GM12878 (cell line): ENCODE data around the gene METTL9. TPM values are rescaled to one million over a fixed set of nuclear protein-coding genes. Genes with fewer than 3 reads are reported as not detected.

Source experiments
- ATAC-seq: fragments of 200-7000 bp; cut with Tn5 transposase; 3 replicates; pipeline ENCODE4 v1.9.1; 2020; ENCODE audit warnings: mild to moderate bottlenecking, moderate library complexity
- BruUV-seq: library from RNA; stranded (reverse); fragments of 400-500 nt; replicated peaks from 2 replicates; lab custom pipeline; 2021; lab: Mats Ljungman, UMichigan
- CTCF ChIA-PET: fragments of 300-600 bp; sonication (Branson Sonifier 250); formaldehyde crosslinking; extraction: SDS; loops from one replicate; lab custom pipeline; 2021; ENCODE audit warnings: inconsistent platforms; lab: Yijun Ruan, JAX
- POLR2A ChIA-PET: fragments of 350-600 bp; formaldehyde crosslinking; extraction: SDS; loops from one replicate; lab custom pipeline; 2021; ENCODE audit warnings: inconsistent platforms; lab: Charles Lee
- RAD21 ChIA-PET: fragments of 300-600 bp; sonication (Branson Sonifier 250); formaldehyde crosslinking; loops from one replicate; lab custom pipeline; 2023; ENCODE audit warnings: antibody characterized with exemption; ENCODE audit not compliant: unreplicated experiment; lab: Charles Lee
- SMC1A ChIA-PET: fragments of 300-600 bp; sonication (Branson Sonifier 250); formaldehyde crosslinking; loops from one replicate; lab custom pipeline; 2023; ENCODE audit not compliant: unreplicated experiment, uncharacterized antibody; lab: Charles Lee
- DNase-seq: peaks from one replicate; pipeline ENCODE4 v3.0.0-alpha.2; 2011; ENCODE audit warnings: low read depth, low spot score
- FAIRE-seq: peaks from 3 replicates; lab custom pipeline; 2011; peaks lifted over from hg19 to GRCh38; lab: Jason Lieb, UNC
- H2AFZ ChIP-seq: 2 replicates; pipeline ENCODE4 v1.6.0; 2011; ENCODE audit warnings: low read depth, low read length, control low read depth; ENCODE audit not compliant: control insufficient read depth
- H3K27ac ChIP-seq: 2 replicates; pipeline ENCODE4 v1.5.1; 2011; ENCODE audit warnings: control low read depth; ENCODE audit not compliant: control insufficient read depth, insufficient read depth
- H3K27me3 ChIP-seq, 2 experiments: replicated peaks in 1 of 2; 2 replicates each; pipeline versions ENCODE4 v1.6.0 to v1.6.1; 2011; ENCODE audit warnings: low read length in 1 of 2; ENCODE audit not compliant: control insufficient read depth in 2 of 2, insufficient read depth in 2 of 2
- H3K36me3 ChIP-seq, 2 experiments: 2 replicates each; pipeline ENCODE4 v1.5.1; 2011; ENCODE audit warnings: low read length in 1 of 2; ENCODE audit not compliant: control insufficient read depth in 2 of 2, insufficient read depth in 2 of 2
- H3K4me1 ChIP-seq: 2 replicates; pipeline ENCODE4 v1.6.1; 2011; ENCODE audit warnings: mild to moderate bottlenecking, low read length, moderate library complexity, mixed read lengths; ENCODE audit not compliant: control insufficient read depth, insufficient read depth
- H3K4me2 ChIP-seq: 2 replicates; pipeline ENCODE4 v1.6.0; 2011; ENCODE audit warnings: control low read depth; ENCODE audit not compliant: control insufficient read depth, insufficient read depth
- H3K4me3 ChIP-seq: fragments of 200-600 bp; sonication (generic); 2 replicates; pipeline ENCODE4 v1.5.1; 2016
- H3K79me2 ChIP-seq: 2 replicates; pipeline ENCODE4 v1.6.0; 2011; ENCODE audit warnings: low read length; ENCODE audit not compliant: control insufficient read depth, insufficient read depth
- H3K9ac ChIP-seq: 2 replicates; pipeline ENCODE4 v1.8.0; 2011; ENCODE audit warnings: low read length, control low read depth, mixed read lengths; ENCODE audit not compliant: control insufficient read depth, insufficient read depth
- H3K9me3 ChIP-seq: replicated peaks from 3 replicates; pipeline ENCODE4 v1.5.1; 2011; ENCODE audit warnings: mild to moderate bottlenecking, low read length; ENCODE audit not compliant: control insufficient read depth, insufficient read depth
- H4K20me1 ChIP-seq: 2 replicates; pipeline ENCODE4 v1.6.0; 2011; ENCODE audit not compliant: control insufficient read depth, insufficient read depth
- DPF2 ChIP-seq: fragments of 450-650 bp; IDR thresholded peaks from 2 replicates; pipeline ENCODE4 v1.6.1; 2017; ENCODE audit warnings: mild to moderate bottlenecking
- HDGF ChIP-seq: fragments of 450-650 bp; IDR thresholded peaks from 2 replicates; pipeline ENCODE4 v1.6.1; 2016; ENCODE audit warnings: antibody characterized with exemption
- NFYA ChIP-seq: IDR thresholded peaks from 2 replicates; pipeline ENCODE4 v1.6.1; 2011; ENCODE audit warnings: low read depth, mild to moderate bottlenecking, low read length, improper control_type of control experiment, borderline replicate concordance
- PAX8 ChIP-seq: fragments of 450-650 bp; IDR thresholded peaks from 2 replicates; pipeline ENCODE4 v1.6.1; 2017; ENCODE audit warnings: mild to moderate bottlenecking, moderate library complexity
- RB1 ChIP-seq: fragments of 450-650 bp; formaldehyde crosslinking; IDR thresholded peaks from 2 replicates; pipeline ENCODE4 v1.6.1; 2017; ENCODE audit warnings: mild to moderate bottlenecking, borderline replicate concordance
- SMAD1 ChIP-seq: fragments of 450-650 bp; IDR thresholded peaks from 2 replicates; pipeline ENCODE4 v1.6.1; 2018; ENCODE audit warnings: mild to moderate bottlenecking, low read depth; ENCODE audit not compliant: partially characterized antibody
- SMAD5 ChIP-seq: IDR thresholded peaks from 2 replicates; pipeline ENCODE4 v1.6.1; 2016; ENCODE audit warnings: antibody characterized with exemption, low read depth
- SP1 ChIP-seq: IDR thresholded peaks from one replicate; pipeline ENCODE4 v1.6.1; 2011; ENCODE audit warnings: low read depth, low read length
- WGBS: methylation state at CpG from one replicate; pipeline ENCODE4 v1.1.6; 2016; ENCODE audit warnings: low lambda C conversion rate; ENCODE audit not compliant: insufficient replicate concordance, insufficient coverage; ENCODE audit errors: missing lambda C conversion rate; 5-methylcytosine and 5-hydroxymethylcytosine counted together
- in situ Hi-C: fragments of 300-500 bp; cut with MboI; formaldehyde crosslinking; loops from 9 replicates; pipeline ENCODE4 v1.14.3; 2018; ENCODE audit warnings: mixed read lengths
- intact Hi-C: fragments of 100-400 bp; cut with micrococcal nuclease; formaldehyde crosslinking; loops from one replicate; pipeline ENCODE4 v1.14.2; 2022; ENCODE audit not compliant: unreplicated experiment
- polyA plus RNA-seq, 11 experiments: library from polyadenylated mRNA; depleted of rRNA in 4 of 11; unstranded in 6 of 11; stranded (reverse) in 5 of 11; fragments of >200 nt; fragmentation: Nextera tagmentation in 4 of 11; fragmentation: Illumina TruSeq in 1 of 11; extraction: Ambion mirVana in 4 of 11; extraction: Trizol in 1 of 11; gene quantifications; 1 replicate in 1 of 11; 2 replicates in 10 of 11; pipeline versions ENCODE4 v1.2.1 to v1.2.3, GENCODE V29; 2011 to 2016; ENCODE audit warnings: inconsistent platforms in 2 of 11, missing spikeins in 2 of 11, low read depth in 1 of 11
- total RNA-seq, 4 experiments: library from RNA; depleted of rRNA in 3 of 4; stranded (reverse); fragments of >200 nt in 3 of 4; fragmentation: Illumina TruSeq in 1 of 4; extraction: Trizol in 1 of 4; gene quantifications; 2 replicates each; pipeline versions ENCODE4 v1.2.1 to v1.2.3, GENCODE V29; 2013 to 2021
- TF ChIP-seq, protein P1 (sequence below): IDR thresholded peaks from 2 replicates; pipeline ENCODE4 v1.6.1; 2011; ENCODE audit warnings: borderline replicate concordance, low read depth, mild to moderate bottlenecking, moderate library complexity, low read length; ENCODE audit not compliant: insufficient read depth, poor library complexity, severe bottlenecking
- TF ChIP-seq, protein P2 (sequence below): IDR thresholded peaks from 2 replicates; pipeline ENCODE4 v1.6.1; 2012; ENCODE audit warnings: low read depth, low read length, improper control_type of control experiment
- TF ChIP-seq, protein P3 (sequence below): fragments of 450-650 bp; IDR thresholded peaks from 2 replicates; pipeline ENCODE4 v1.6.1; 2016; ENCODE audit warnings: mild to moderate bottlenecking, moderate library complexity, borderline replicate concordance
- TF ChIP-seq, protein P4 (sequence below): fragments of 450-650 bp; IDR thresholded peaks from 2 replicates; pipeline ENCODE4 v1.6.1; 2017; ENCODE audit warnings: mild to moderate bottlenecking

The METTL9 gene
- total and polyA plus RNA-seq, 10 of the 15 experiments (the other 5 are each of a cell fraction or from before 2014, with no cell fraction given), result 19.4 to 119 (median 101) TPM

DNA sequence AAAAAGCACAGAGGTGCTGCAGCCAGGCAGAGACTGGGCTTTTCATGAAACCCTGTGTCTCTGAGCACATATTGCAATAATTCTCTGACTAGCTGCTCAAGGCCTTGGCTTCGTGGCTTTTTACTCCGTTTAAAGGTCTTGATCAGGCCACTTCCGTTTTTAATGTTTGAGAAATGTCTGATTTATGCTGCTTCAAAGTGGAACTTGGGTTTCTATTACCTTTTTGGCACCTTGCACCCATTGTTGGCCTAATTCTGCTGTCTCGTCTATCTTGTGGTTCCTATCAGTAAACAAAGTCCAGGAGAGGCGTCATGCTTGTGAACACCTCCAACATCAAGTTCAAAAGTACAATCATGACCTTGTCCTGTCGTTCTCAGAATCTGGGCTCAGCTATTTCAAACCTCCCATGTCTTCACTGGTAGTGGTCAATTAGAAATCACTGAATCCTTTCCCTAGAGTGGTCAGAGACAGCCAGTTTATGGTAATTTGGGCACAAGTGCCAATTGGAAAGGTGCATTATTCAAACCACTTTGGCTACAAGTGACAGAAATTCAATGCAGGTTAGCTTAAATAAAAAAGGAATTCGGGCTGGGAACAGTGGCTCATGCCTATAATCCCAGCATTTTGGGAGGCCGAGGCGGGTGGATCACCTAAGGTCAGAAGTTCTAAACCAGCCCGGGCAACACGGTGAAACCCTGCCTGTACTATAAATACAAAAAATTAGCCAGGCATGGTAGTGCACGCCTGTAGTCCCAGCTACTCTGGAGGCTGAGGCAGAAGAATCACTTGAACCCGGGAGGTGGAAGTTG lies 33.3 kb upstream of the METTL9 start (continued):
- TF ChIP-seq PAX8, result no peak

DNA sequence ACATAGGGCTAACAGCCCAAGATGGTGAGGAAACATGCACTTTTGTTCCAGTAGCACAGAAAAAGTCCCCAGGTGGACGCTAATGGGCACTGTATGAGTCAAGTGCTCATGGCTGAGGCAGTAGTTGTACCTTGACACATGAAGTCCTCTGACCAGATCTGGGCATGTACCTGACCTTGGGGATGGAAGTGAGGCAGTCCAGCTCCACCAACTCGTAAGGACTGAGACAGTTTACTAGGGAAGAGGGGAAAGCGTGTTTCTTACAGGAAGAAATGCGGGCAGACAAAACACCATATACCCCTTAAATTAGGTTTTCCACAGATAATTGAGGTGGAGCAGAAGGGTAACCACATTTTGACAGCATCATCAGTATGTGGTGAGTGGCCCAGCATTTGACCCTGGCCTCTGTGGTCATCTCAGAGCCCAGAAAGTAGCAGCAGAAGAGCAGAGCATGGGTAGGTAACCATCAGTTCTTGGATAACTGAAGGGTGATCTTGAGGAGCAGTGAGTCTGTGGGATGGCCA lies 32.4 kb upstream of the METTL9 start:
- ChIA-PET CTCF (interaction anchor here (0.7 to 1.4 kb wide), 6 partner anchors 75 to 754 kb away, joined by 3 to 4 read pairs (median 3); no protein-coding TSS in a partner anchor), POLR2A (interaction anchor here (0.6 kb wide), 2 partner anchors 411 to 838 kb away, joined by 3 to 4 read pairs; no protein-coding TSS in a partner anchor)
- in situ Hi-C loops, result loop anchor here (10.0 kb wide), 1 partner anchor 758 kb away; no protein-coding TSS in a partner anchor
- TF ChIP-seq SP1, result no peak
- TF ChIP-seq SMAD1, result no peak
- TF ChIP-seq SMAD5, result no peak
- TF ChIP-seq, protein P1, sequence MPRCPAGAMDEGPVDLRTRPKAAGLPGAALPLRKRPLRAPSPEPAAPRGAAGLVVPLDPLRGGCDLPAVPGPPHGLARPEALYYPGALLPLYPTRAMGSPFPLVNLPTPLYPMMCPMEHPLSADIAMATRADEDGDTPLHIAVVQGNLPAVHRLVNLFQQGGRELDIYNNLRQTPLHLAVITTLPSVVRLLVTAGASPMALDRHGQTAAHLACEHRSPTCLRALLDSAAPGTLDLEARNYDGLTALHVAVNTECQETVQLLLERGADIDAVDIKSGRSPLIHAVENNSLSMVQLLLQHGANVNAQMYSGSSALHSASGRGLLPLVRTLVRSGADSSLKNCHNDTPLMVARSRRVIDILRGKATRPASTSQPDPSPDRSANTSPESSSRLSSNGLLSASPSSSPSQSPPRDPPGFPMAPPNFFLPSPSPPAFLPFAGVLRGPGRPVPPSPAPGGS, result no peak
- TF ChIP-seq, protein P2, sequence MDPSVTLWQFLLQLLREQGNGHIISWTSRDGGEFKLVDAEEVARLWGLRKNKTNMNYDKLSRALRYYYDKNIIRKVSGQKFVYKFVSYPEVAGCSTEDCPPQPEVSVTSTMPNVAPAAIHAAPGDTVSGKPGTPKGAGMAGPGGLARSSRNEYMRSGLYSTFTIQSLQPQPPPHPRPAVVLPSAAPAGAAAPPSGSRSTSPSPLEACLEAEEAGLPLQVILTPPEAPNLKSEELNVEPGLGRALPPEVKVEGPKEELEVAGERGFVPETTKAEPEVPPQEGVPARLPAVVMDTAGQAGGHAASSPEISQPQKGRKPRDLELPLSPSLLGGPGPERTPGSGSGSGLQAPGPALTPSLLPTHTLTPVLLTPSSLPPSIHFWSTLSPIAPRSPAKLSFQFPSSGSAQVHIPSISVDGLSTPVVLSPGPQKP, result no peak
- no peak for TF ChIP-seq HDGF
- no peak for TF ChIP-seq NFYA
- no peak for TF ChIP-seq DPF2
- TF ChIP-seq PAX8, result no peak
- TF ChIP-seq, protein P3, sequence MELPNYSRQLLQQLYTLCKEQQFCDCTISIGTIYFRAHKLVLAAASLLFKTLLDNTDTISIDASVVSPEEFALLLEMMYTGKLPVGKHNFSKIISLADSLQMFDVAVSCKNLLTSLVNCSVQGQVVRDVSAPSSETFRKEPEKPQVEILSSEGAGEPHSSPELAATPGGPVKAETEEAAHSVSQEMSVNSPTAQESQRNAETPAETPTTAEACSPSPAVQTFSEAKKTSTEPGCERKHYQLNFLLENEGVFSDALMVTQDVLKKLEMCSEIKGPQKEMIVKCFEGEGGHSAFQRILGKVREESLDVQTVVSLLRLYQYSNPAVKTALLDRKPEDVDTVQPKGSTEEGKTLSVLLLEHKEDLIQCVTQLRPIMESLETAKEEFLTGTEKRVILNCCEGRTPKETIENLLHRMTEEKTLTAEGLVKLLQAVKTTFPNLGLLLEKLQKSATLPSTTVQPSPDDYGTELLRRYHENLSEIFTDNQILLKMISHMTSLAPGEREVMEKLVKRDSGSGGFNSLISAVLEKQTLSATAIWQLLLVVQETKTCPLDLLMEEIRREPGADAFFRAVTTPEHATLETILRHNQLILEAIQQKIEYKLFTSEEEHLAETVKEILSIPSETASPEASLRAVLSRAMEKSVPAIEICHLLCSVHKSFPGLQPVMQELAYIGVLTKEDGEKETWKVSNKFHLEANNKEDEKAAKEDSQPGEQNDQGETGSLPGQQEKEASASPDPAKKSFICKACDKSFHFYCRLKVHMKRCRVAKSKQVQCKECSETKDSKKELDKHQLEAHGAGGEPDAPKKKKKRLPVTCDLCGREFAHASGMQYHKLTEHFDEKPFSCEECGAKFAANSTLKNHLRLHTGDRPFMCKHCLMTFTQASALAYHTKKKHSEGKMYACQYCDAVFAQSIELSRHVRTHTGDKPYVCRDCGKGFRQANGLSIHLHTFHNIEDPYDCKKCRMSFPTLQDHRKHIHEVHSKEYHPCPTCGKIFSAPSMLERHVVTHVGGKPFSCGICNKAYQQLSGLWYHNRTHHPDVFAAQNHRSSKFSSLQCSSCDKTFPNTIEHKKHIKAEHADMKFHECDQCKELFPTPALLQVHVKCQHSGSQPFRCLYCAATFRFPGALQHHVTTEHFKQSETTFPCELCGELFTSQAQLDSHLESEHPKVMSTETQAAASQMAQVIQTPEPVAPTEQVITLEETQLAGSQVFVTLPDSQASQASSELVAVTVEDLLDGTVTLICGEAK, result no peak
- TF ChIP-seq, protein P4, sequence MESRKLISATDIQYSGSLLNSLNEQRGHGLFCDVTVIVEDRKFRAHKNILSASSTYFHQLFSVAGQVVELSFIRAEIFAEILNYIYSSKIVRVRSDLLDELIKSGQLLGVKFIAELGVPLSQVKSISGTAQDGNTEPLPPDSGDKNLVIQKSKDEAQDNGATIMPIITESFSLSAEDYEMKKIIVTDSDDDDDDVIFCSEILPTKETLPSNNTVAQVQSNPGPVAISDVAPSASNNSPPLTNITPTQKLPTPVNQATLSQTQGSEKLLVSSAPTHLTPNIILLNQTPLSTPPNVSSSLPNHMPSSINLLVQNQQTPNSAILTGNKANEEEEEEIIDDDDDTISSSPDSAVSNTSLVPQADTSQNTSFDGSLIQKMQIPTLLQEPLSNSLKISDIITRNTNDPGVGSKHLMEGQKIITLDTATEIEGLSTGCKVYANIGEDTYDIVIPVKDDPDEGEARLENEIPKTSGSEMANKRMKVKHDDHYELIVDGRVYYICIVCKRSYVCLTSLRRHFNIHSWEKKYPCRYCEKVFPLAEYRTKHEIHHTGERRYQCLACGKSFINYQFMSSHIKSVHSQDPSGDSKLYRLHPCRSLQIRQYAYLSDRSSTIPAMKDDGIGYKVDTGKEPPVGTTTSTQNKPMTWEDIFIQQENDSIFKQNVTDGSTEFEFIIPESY, result no peak
- TF ChIP-seq RB1, result no peak

More for the DNA sequence above, 32.4 kb upstream of the METTL9 start:
- Histone ChIP-seq H3K4me1 (no peaks in the 10 kb centered on the region), H3K4me3 (no peak overlapping the region), H3K79me2 (no peaks in the 10 kb centered on the region), H3K27ac (no peak overlapping the region), H4K20me1 (no peaks in the 10 kb centered on the region), H3K9ac (no peak overlapping the region), H3K27me3 (no peaks in the 10 kb centered on the region; a peak in 1 of 4 replicates), H3K9me3 (no peaks in the 10 kb centered on the region), H3K36me3 (no peaks in the 10 kb centered on the region), H2AFZ (no peak overlapping the region), H3K4me2 (no peak overlapping the region)
- no TSS peak for BruUV-seq
- ChIA-PET RAD21 (no interaction called here), SMC1A (interaction anchor here (2.6 kb wide), 1 partner anchor 11 kb away, joined by 8 read pairs; no protein-coding TSS in a partner anchor)
- 56% methylated on average over 4 of the region's 4 CpGs for WGBS
- FAIRE-seq, result no peak
- ATAC-seq, result peak; percentile 57
- intact Hi-C loops, result no loop called here
- no peak for DNase-seq
